Measurements from ENCODE around the gene MAPKAP1.

The MAPKAP1 gene

DNA sequence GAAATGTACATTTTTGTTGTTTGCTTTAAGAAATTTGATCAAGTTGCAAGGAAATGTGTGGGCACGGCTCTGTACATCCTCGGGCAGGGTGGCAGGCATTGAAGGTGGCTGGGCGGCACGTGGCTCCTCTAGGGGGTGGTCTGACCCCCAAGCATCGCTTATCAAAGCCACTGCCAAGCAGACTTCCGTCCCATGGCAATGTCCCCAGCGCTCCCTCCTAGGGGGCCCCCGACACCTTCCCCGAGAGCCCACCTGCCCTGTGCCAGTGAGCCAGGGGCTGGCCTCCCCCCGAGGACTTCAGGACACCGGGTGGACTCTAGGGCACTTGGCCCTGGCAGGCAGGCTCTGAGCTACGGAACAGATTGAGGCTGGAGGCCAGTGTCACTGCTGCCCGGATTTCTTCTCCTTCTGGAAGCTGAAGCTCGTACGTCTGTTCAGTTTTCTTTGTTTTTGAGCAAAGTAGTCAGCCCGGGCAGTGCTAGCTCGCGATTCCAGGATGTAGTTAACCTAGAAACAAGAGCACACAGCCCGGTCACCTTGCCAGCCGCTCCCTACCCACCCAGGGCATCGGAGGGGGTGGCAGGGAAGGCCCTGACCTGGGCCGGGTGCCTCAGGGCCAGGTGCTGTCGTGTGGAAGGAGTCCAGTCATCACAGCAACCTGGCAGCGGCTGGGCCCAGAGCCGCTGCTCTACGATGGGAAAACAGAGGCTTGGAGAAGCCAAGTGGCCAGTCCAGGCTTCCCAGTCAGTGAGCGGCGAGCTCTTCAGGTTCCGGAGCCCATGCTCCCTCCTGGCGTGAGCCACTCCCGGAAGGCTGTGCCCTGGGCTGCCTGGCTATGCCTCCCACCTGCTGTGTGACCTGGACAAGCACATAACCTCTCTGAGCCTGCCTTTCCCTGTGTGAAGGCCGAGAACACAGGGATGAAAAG is 268.2 kb downstream of the MAPKAP1 start:
- Histone ChIP-seq H3K27ac (ENCODE audit: low read depth, low read length) (no peak overlapping the region), H3K9me2 (replicated peaks; ENCODE audit: insufficient read depth, low read length) (no peaks in the 10 kb centered on the region), H3K4me2 (ENCODE audit: low read depth, low read length, poor library complexity, severe bottlenecking) (no peak overlapping the region), H3K27me3 (ENCODE audit: low read length) (no peaks in the 10 kb centered on the region), H3K9ac (ENCODE audit: low read length) (no peak overlapping the region), H3K9me3 (ENCODE audit: insufficient read depth, low read length) (no peaks in the 10 kb centered on the region), H3K36me3 (ENCODE audit: low read length) (no peaks in the 10 kb centered on the region), H3K79me2 (ENCODE audit: insufficient read depth, low read length) (no peaks in the 10 kb centered on the region), H2AFZ (ENCODE audit: low read depth, low read length, severe bottlenecking) (no peak overlapping the region), H4K20me1 (ENCODE audit: low read depth, low read length) (no peaks in the 10 kb centered on the region), H3K4me3 (ENCODE audit: insufficient read depth, low read length, poor library complexity, severe bottlenecking) (no peak overlapping the region), H3F3A (ENCODE audit: insufficient read depth) (no peaks in the 10 kb centered on the region)
- TF ChIP-seq EZH2phosphoT487 (conservative IDR thresholded peaks at IDR 0.05; ENCODE audit: low read length), result no peak
- TF ChIP-seq, protein P1, sequence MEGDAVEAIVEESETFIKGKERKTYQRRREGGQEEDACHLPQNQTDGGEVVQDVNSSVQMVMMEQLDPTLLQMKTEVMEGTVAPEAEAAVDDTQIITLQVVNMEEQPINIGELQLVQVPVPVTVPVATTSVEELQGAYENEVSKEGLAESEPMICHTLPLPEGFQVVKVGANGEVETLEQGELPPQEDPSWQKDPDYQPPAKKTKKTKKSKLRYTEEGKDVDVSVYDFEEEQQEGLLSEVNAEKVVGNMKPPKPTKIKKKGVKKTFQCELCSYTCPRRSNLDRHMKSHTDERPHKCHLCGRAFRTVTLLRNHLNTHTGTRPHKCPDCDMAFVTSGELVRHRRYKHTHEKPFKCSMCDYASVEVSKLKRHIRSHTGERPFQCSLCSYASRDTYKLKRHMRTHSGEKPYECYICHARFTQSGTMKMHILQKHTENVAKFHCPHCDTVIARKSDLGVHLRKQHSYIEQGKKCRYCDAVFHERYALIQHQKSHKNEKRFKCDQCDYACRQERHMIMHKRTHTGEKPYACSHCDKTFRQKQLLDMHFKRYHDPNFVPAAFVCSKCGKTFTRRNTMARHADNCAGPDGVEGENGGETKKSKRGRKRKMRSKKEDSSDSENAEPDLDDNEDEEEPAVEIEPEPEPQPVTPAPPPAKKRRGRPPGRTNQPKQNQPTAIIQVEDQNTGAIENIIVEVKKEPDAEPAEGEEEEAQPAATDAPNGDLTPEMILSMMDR (IDR thresholded peaks at IDR 0.05; ENCODE audit: insufficient read depth, low read length, poor library complexity, severe bottlenecking), result no peak

DNA sequence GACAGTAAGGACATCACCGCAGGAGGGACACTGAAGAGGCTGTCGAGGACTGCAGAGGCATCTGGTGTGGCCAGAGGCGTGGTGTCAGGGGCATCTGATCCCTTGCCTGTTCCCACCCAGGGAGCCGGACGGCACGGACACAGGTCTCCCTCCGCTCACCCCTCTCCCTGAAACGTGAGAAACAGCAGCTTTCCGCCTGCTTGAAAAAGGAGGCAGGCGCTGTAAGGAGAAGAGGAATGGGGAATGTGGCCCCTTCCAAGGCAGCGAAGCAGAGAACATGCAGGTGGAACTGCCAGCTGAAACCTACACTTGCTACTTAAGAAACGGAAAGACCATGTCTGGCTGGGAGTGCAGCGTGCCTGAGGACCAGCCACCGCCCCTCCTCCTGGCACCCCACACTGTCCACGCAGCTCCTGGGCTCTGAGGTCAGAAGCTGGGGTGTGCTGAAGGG is 269.2 kb downstream of the MAPKAP1 start:
- TF ChIP-seq, protein P1 (IDR thresholded peaks at IDR 0.05; ENCODE audit: insufficient read depth, low read length, poor library complexity, severe bottlenecking), result no peak
- Histone ChIP-seq H3K9me3 (ENCODE audit: insufficient read depth, low read length) (no peaks in the 10 kb centered on the region), H3K79me2 (ENCODE audit: insufficient read depth, low read length) (no peaks in the 10 kb centered on the region), H3K27me3 (ENCODE audit: low read length) (no peaks in the 10 kb centered on the region), H3K9me2 (replicated peaks; ENCODE audit: insufficient read depth, low read length) (no peaks in the 10 kb centered on the region), H2AFZ (ENCODE audit: low read depth, low read length, severe bottlenecking) (no peak overlapping the region), H3K4me2 (ENCODE audit: low read depth, low read length, poor library complexity, severe bottlenecking) (no peak overlapping the region), H3K36me3 (ENCODE audit: low read length) (no peaks in the 10 kb centered on the region), H3F3A (ENCODE audit: insufficient read depth) (no peaks in the 10 kb centered on the region), H4K20me1 (ENCODE audit: low read depth, low read length) (no peaks in the 10 kb centered on the region), H3K9ac (ENCODE audit: low read length) (no peak overlapping the region), H3K27ac (ENCODE audit: low read depth, low read length) (no peak overlapping the region), H3K4me3 (ENCODE audit: insufficient read depth, low read length, poor library complexity, severe bottlenecking) (no peak overlapping the region)

DNA sequence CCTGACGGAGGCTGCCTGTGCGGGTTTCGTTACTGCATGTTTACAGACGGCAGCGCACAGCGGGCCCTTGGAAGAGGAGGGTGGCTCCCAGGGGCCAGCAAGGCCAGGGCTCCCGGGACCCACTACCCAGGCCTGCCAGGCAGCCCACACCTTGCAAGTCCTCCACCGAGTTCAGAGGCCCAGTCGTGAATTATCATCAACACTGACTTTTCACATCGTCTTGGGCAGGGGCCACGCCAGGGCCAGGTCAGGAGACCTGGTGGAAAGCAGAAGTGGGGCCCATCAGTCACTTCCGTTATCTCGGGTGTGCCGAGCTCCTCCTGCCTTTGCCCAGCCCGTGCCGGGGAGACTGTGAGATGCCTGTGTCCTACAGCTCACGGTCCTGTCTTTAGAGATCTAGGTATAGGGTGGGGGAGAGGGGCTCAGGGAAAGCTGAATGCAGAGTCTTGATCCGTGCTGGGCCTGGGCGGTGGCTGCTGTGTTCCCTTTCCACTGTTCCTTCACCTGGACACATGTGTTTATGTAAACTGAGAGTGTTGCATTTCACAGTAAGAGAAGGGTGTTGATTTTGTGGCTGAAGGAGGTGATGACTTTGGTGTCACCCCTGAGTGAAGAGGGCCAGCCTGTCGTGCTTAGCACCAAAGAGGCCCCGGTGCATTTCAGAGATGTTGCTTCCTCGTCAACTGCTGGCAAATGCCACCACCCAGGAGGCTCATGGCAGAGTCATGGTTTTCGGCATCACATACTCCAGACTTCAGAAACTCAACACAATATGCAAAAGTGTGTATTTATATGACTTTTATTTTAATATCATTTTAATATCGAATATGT is 270.2 kb downstream of the MAPKAP1 start:
- no peaks in the 10 kb centered on the region for H3F3A ChIP-seq (ENCODE audit: insufficient read depth)
- H3K9me3 ChIP-seq (ENCODE audit: insufficient read depth, low read length), result no peaks in the 10 kb centered on the region
- H3K27me3 ChIP-seq (ENCODE audit: low read length), result no peaks in the 10 kb centered on the region
- H2AFZ ChIP-seq (ENCODE audit: low read depth, low read length, severe bottlenecking), result no peak overlapping the region
- H3K27ac ChIP-seq (ENCODE audit: low read depth, low read length), result no peak overlapping the region
- no peak overlapping the region for H3K9ac ChIP-seq (ENCODE audit: low read length)
- no peaks in the 10 kb centered on the region for H3K36me3 ChIP-seq (ENCODE audit: low read length)
- no peak overlapping the region for H3K4me3 ChIP-seq (ENCODE audit: insufficient read depth, low read length, poor library complexity, severe bottlenecking)
- H3K4me2 ChIP-seq (ENCODE audit: low read depth, low read length, poor library complexity, severe bottlenecking), result no peak overlapping the region
- H4K20me1 ChIP-seq (ENCODE audit: low read depth, low read length), result no peaks in the 10 kb centered on the region
- no peaks in the 10 kb centered on the region for H3K79me2 ChIP-seq (ENCODE audit: insufficient read depth, low read length)
- TF ChIP-seq, protein P1 (IDR thresholded peaks at IDR 0.05; ENCODE audit: insufficient read depth, low read length, poor library complexity, severe bottlenecking), result no peak
- no peak for TF ChIP-seq EZH2phosphoT487 (conservative IDR thresholded peaks at IDR 0.05; ENCODE audit: low read length)
- H3K9me2 ChIP-seq (replicated peaks; ENCODE audit: insufficient read depth, low read length), result no peaks in the 10 kb centered on the region
